H1 (cell line): Measurements from ENCODE around the gene GSTA3.

Experiments used
- CTCF ChIP-seq, 3 experiments: IDR thresholded peaks; 1 replicate in 2 of 3; 2 replicates in 1 of 3; pipeline versions ENCODE4 v1.5.1 to v1.6.1; 2011; ENCODE audit warnings: low read length in 3 of 3, mild to moderate bottlenecking in 3 of 3, inconsistent platforms in 2 of 3, low read depth in 1 of 3, moderate library complexity in 1 of 3; ENCODE audit not compliant: insufficient read depth in 1 of 3; ENCODE audit errors: control extremely low read depth in 1 of 3
- EZH2 ChIP-seq: fragments of 200-600 bp; sonication (generic); IDR thresholded peaks from 2 replicates; pipeline ENCODE4 v1.7.1; 2012; ENCODE audit warnings: low read depth, mild to moderate bottlenecking, moderate library complexity, low read length, inconsistent platforms; ENCODE audit not compliant: severe bottlenecking
- HDAC2 ChIP-seq, 2 experiments: fragments of 300-600 bp in 1 of 2; sonication (generic) in 1 of 2; IDR thresholded peaks; 2 replicates each; pipeline ENCODE4 v1.6.1; 2011 to 2012; ENCODE audit warnings: low read depth in 2 of 2, low read length in 2 of 2, mild to moderate bottlenecking in 2 of 2, moderate library complexity in 2 of 2, borderline replicate concordance in 1 of 2, inconsistent platforms in 1 of 2
- POLR2AphosphoS5 ChIP-seq: IDR thresholded peaks from 2 replicates; pipeline ENCODE4 v1.6.1; 2011; ENCODE audit warnings: low read depth, low read length

DNA sequence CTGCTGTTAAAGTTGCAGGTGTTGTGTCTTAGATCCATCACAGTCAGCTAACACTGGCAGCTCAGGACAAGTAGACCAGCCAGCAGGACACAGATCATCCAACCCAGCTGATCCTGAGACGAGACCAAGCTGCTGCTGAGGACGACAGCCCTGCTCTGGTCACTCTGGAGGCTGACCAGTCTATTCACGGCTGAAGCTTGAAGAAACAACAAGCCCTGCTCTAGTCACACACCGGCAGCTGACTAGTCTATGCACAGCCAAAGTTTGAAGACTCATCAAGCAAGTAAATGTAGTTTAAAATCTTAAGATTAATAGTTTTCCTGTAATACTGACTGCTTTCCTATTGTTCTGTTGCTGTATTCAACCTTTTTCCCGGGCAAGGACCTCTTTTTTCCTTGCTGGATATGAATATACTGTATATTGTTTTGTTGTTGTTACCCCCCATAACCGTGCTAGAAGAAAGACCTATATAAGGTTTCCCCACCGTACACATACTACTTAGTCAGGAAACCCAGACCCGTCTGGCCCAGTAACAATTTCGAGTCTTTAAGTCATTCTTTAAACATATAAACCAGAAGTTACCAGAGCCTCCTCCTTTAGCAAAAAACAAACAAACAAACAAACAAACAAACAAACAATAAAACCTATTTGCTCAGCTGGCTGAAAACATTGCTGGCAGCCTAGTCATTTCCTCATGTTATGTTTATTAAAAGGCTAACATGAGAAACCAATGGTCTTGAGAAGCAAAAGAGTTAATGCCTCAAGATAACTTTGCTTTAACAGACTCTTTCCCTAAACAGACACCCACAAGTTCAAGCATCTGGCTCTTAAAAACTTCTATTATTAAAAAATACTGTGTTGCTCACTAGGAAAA is 16.7 kb upstream of the GSTA3 start:
- no peak for TF ChIP-seq POLR2AphosphoS5
- TF ChIP-seq HDAC2 (IDR thresholded peaks at IDR 0.05; ENCODE audit: borderline replicate concordance in 1 of 2, low read depth in 2 of 2, low read length in 2 of 2): no peak
- no peak for TF ChIP-seq EZH2
- TF ChIP-seq CTCF (IDR thresholded peaks at IDR 0.05; ENCODE audit: control extremely low read depth in 1 of 3, insufficient read depth in 1 of 3, low read depth in 1 of 3, low read length in 3 of 3): no peak
